ENCODE measurements around the gene ATG16L1.

GRCh38 chr2:233241803-233242202 is 9.7 kb upstream of the ATG16L1 start:
- TF ChIP-seq CTCF (IDR thresholded peaks at IDR 0.05) (no peak), POLR2A (IDR thresholded peaks at IDR 0.05) (no peak), EP300 (IDR thresholded peaks at IDR 0.05) (no peak)

All from ovary (tissue), 3 donors.